ENCODE results near the gene KLHL40. TPM values are rescaled to one million over a fixed set of nuclear protein-coding genes. Genes with fewer than 3 reads are reported as not detected.

KLHL40 gene
- total and polyA plus RNA-seq, 8 donors, result not detected

GRCh38 chr3:42706721-42707619, 21.6 kb downstream of the KLHL40 start:
- intact Hi-C loops (cut with DNase I), result no loop called here
- ATAC-seq, result no peak

GRCh38 chr3:42707620-42708355, 22.5 kb downstream of the KLHL40 start:
- Histone ChIP-seq H3K27ac (no peak overlapping the region), H3K4me1 (no peaks in the 10 kb centered on the region), H3K9me3 (no peaks in the 10 kb centered on the region), H3K4me3 (no peak overlapping the region), H3K36me3 (no peaks in the 10 kb centered on the region), H3K27me3 (no peaks in the 10 kb centered on the region)
- no peak for TF ChIP-seq CTCF (IDR thresholded peaks at IDR 0.05)
- ATAC-seq, result no peak
- intact Hi-C loops (cut with DNase I), result no loop called here
- peak in 1 of 4 donors; percentile 14 for DNase-seq

More at GRCh38 chr3:42706721-42707619, 21.6 kb downstream of the KLHL40 start:
- peak in 1 of 4 donors; percentile 14 for DNase-seq
- no peak overlapping the region for H3K27ac ChIP-seq
- H3K36me3 ChIP-seq, result no peaks in the 10 kb centered on the region
- H3K9me3 ChIP-seq, result no peaks in the 10 kb centered on the region
- TF ChIP-seq CTCF (IDR thresholded peaks at IDR 0.05), result no peak
- peaks cover 0 to 6% of the 10 kb centered on the region in 2 donors for H3K27me3 ChIP-seq
- H3K4me1 ChIP-seq, result no peaks in the 10 kb centered on the region
- no peak overlapping the region for H3K4me3 ChIP-seq

GRCh38 chr3:42708611-42709151, 23.3 kb downstream of the KLHL40 start:
- intact Hi-C loops (cut with DNase I), result no loop called here
- Histone ChIP-seq H3K9me3 (no peaks in the 10 kb centered on the region), H3K27ac (no peak overlapping the region), H3K36me3 (no peaks in the 10 kb centered on the region), H3K27me3 (no peaks in the 10 kb centered on the region), H3K4me1 (no peaks in the 10 kb centered on the region), H3K4me3 (no peak overlapping the region)
- DNase-seq, result peak in 1 of 4 donors; percentile 19
- no peak for ATAC-seq
- no peak for TF ChIP-seq CTCF (IDR thresholded peaks at IDR 0.05)

- no peak overlapping the region for H3K4me3 ChIP-seq
- no peak for TF ChIP-seq CTCF (IDR thresholded peaks at IDR 0.05)
- H3K9me3 ChIP-seq, result no peaks in the 10 kb centered on the region
- no peaks in the 10 kb centered on the region for H3K4me1 ChIP-seq
- DNase-seq (peak in 1 of 4 donors; percentile 21), ATAC-seq (no peak)
- no peaks in the 10 kb centered on the region for H3K27me3 ChIP-seq
- intact Hi-C loops (cut with DNase I), result no loop called here
- H3K36me3 ChIP-seq, result no peaks in the 10 kb centered on the region
- no peak overlapping the region for H3K27ac ChIP-seq
Observed at GRCh38 chr3:42709621-42710020, 24.3 kb downstream of the KLHL40 start.
